ENCODE measurements around the gene ZWILCH. TPM values are rescaled to one million over a fixed set of nuclear protein-coding genes. Genes with fewer than 3 reads are reported as not detected.
"Not testable (repeated sequence)": the region's sequence is repeated elsewhere in the genome, so short reads cannot be mapped to it uniquely, and the experiment has no call there.

ZWILCH gene
- polyA plus RNA-seq, 4 donors, result 23.1 to 30.5 (median 27.4) TPM

GRCh38 chr15:66484539-66485112, 20.5 kb upstream of the ZWILCH start:
- DNase-seq (ENCODE audit: low read depth in 4 of 4, low spot score in 2 of 4), result no peak

GRCh38 chr15:66486887-66487286, 18.2 kb upstream of the ZWILCH start:
- DNase-seq (ENCODE audit: low read depth in 4 of 4, low spot score in 2 of 4), result no peak

- DNase-seq (ENCODE audit: low read depth in 4 of 4, low spot score in 2 of 4), result no peak
Measured at GRCh38 chr15:66488525-66488924, 16.6 kb upstream of the ZWILCH start.

GRCh38 chr15:66489179-66489791, 15.8 kb upstream of the ZWILCH start:
- DNase-seq (ENCODE audit: low read depth in 4 of 4, low spot score in 2 of 4), result no peak

GRCh38 chr15:66491846-66492245, 13.3 kb upstream of the ZWILCH start:
- DNase-seq (ENCODE audit: low read depth in 4 of 4, low spot score in 2 of 4), result no peak

- no peak for DNase-seq (ENCODE audit: low read depth in 4 of 4, low spot score in 2 of 4)
Measured at GRCh38 chr15:66494262-66494661, 10.9 kb upstream of the ZWILCH start.

- DNase-seq (ENCODE audit: low read depth in 4 of 4, low spot score in 2 of 4), result no peak
Measured at GRCh38 chr15:66496951-66497501, 8.1 kb upstream of the ZWILCH start.

- peak; percentile 82 to 90 (median 85) for DNase-seq (ENCODE audit: low read depth in 4 of 4, low spot score in 2 of 4)
Measured at GRCh38 chr15:66497502-66498455, 7.3 kb upstream of the ZWILCH start, which contains the start of gene SNAPC5. Gene SNAPC5, minus strand, starts transcription at chr15:66497762. Its CDS starts 31 bp downstream, at chr15:66497731.

GRCh38 chr15:66498501-66499386, 6.4 kb upstream of the ZWILCH start:
- DNase-seq (ENCODE audit: low read depth in 4 of 4, low spot score in 2 of 4), result peak in 1 of 4 donors; percentile 19

GRCh38 chr15:66500346-66500745, 4.8 kb upstream of the ZWILCH start:
- DNase-seq (ENCODE audit: low read depth in 4 of 4, low spot score in 2 of 4), result not testable (repeated sequence)

GRCh38 chr15:66502491-66502890, 2.6 kb upstream of the ZWILCH start:
- DNase-seq (ENCODE audit: low read depth in 4 of 4, low spot score in 2 of 4), result no peak

- not testable (repeated sequence) for DNase-seq (ENCODE audit: low read depth in 4 of 4, low spot score in 2 of 4)
Measured at GRCh38 chr15:66503041-66503648, 2.0 kb upstream of the ZWILCH start.

- no peak for DNase-seq (ENCODE audit: low read depth in 4 of 4, low spot score in 2 of 4)
Measured at GRCh38 chr15:66503780-66504562, 1.2 kb upstream of the ZWILCH start.

GRCh38 chr15:66505430-66505811, 295 bp downstream of the ZWILCH start:
- DNase-seq (ENCODE audit: low read depth in 4 of 4, low spot score in 2 of 4), result peak in 1 of 4 donors; percentile 58

GRCh38 chr15:66505818-66506217, 692 bp downstream of the ZWILCH start:
- DNase-seq (ENCODE audit: low read depth in 4 of 4, low spot score in 2 of 4), result peak in 1 of 4 donors; percentile 13

- no peak for DNase-seq (ENCODE audit: low read depth in 4 of 4, low spot score in 2 of 4)
Measured at GRCh38 chr15:66508293-66508883, 3.3 kb downstream of the ZWILCH start.

GRCh38 chr15:66514586-66514985, 9.5 kb downstream of the ZWILCH start:
- DNase-seq (ENCODE audit: low read depth in 4 of 4, low spot score in 2 of 4), result no peak

GRCh38 chr15:66515901-66516322, 10.8 kb downstream of the ZWILCH start:
- DNase-seq (ENCODE audit: low read depth in 4 of 4, low spot score in 2 of 4), result no peak
